GM12891 (cell line): ENCODE data around the gene BRIP1.
"Not testable (repeated sequence)": the region's sequence is repeated elsewhere in the genome, so short reads cannot be mapped to it uniquely, and the experiment has no call there.

Source experiments
- DNase-seq: peaks from one replicate; pipeline ENCODE4 v3.0.0; 2011; ENCODE audit warnings: low spot score; ENCODE audit not compliant: insufficient read length
- FAIRE-seq: peaks from 2 replicates; lab custom pipeline; 2011; peaks lifted over from hg19 to GRCh38; lab: Jason Lieb, UNC
- PAX5 ChIP-seq: IDR thresholded peaks from 2 replicates; pipeline ENCODE4 v1.6.1; 2011; ENCODE audit warnings: low read length, moderate library complexity, mild to moderate bottlenecking; ENCODE audit not compliant: insufficient read depth, severe bottlenecking
- POLR2A ChIP-seq: IDR thresholded peaks from 2 replicates; pipeline ENCODE4 v1.6.1; 2011; ENCODE audit warnings: low read depth, low read length, control low read depth
- POLR2AphosphoS5 ChIP-seq: IDR thresholded peaks from 2 replicates; pipeline ENCODE4 v1.6.1; 2011; ENCODE audit warnings: low read depth, low read length, control low read depth
- POU2F2 ChIP-seq: IDR thresholded peaks from 2 replicates; pipeline ENCODE4 v1.6.1; 2011; ENCODE audit warnings: low read depth, mild to moderate bottlenecking, control low read depth, low read length, moderate library complexity
- SPI1 ChIP-seq: IDR thresholded peaks from 2 replicates; pipeline ENCODE4 v1.6.1; 2011; ENCODE audit warnings: low read depth, low read length, control low read depth
- TAF1 ChIP-seq: IDR thresholded peaks from 2 replicates; pipeline ENCODE4 v1.6.1; 2011; ENCODE audit warnings: low read depth, low read length, control low read depth

BRIP1 gene

DNA sequence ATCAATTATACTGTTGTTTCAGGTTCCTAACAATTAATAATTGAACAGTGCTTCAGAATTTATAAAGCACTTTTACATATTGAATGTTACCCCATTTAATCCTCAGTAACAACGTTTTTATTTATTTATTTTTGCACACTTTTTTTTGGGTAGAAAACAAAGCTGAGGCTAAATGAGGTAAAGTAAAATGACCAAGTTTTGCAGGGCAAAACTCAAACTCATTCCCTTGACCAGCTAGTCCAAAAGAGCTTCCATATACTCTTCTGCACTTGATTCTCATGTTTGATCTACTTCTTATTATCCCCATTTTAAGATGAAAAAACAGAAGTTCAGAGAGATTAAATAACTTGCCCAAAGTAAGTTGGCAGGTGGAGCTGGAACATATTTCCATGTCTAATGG is 191.2 kb downstream of the BRIP1 start:
- TF ChIP-seq POLR2AphosphoS5 (no peak), POLR2A (no peak), POU2F2 (no peak), SPI1 (no peak), PAX5 (no peak), TAF1 (no peak)
- FAIRE-seq (no peak), DNase-seq (no peak)

DNA sequence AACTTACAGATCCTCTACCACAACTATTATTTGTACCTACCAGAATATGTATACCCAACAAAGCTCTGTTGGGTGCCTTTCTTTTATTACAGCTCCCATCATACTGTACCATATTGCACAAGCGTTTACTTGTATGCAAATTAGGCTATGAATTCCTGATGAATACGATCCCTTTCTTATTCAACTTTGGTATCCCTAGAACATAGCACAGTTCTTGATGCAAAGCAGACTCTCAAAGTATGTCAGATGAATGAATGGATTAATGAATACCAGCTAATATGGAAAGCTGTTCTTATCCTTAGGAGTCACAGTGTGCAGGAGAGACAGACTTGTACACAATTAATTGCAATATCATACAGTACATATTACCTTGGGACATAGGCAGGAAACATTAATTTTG is 192.6 kb downstream of the BRIP1 start:
- FAIRE-seq (no peak), DNase-seq (no peak)
- TF ChIP-seq POLR2A (no peak), SPI1 (no peak), POU2F2 (no peak), POLR2AphosphoS5 (no peak), TAF1 (no peak), PAX5 (no peak)

- TF ChIP-seq POLR2A: no peak
- no peak for TF ChIP-seq TAF1
- TF ChIP-seq SPI1: no peak
- TF ChIP-seq POU2F2: no peak
- no peak for TF ChIP-seq PAX5
- no peak for TF ChIP-seq POLR2AphosphoS5
- FAIRE-seq (no peak), DNase-seq (no peak)
Measured at GRCh38 chr17:61669522-61669921, 193.8 kb downstream of the BRIP1 start.

DNA sequence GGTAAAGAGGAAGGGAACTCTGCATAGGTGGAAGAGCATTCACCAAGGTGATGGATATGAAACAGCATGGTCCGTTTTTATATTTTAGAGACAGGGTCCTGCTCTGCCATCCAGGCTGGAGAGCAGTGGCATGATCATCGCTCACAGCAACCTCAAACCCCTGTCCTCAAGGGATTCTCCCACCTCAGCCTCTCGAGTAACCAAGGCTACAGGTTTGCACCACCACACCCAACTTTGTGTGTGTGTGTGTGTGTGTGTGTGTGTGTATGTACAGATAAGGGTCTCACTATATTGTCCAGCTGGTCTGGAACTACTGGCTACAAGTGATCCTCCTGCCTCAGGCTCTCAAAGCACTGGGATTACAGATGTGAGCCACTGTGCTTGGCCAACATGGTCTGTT is 194.8 kb downstream of the BRIP1 start:
- FAIRE-seq (no peak), DNase-seq (no peak)
- TF ChIP-seq TAF1 (no peak), SPI1 (no peak), POU2F2 (no peak)

GRCh38 chr17:61666406-61667088 is 196.8 kb downstream of the BRIP1 start:
- not testable (repeated sequence) for DNase-seq, FAIRE-seq

- FAIRE-seq (no peak), DNase-seq (no peak)
- no peak for TF ChIP-seq PAX5
- no peak for TF ChIP-seq POLR2AphosphoS5
- no peak for TF ChIP-seq SPI1
- TF ChIP-seq TAF1: no peak
- TF ChIP-seq POU2F2: no peak
- no peak for TF ChIP-seq POLR2A
Measured at GRCh38 chr17:61663310-61663709, 200.0 kb downstream of the BRIP1 start.

- no peak for FAIRE-seq
- DNase-seq: no peak
- TF ChIP-seq POLR2A (no peak), SPI1 (no peak), PAX5 (no peak), TAF1 (no peak), POLR2AphosphoS5 (no peak), POU2F2 (no peak)
Measured at GRCh38 chr17:61662741-61663140, 200.6 kb downstream of the BRIP1 start.

DNA sequence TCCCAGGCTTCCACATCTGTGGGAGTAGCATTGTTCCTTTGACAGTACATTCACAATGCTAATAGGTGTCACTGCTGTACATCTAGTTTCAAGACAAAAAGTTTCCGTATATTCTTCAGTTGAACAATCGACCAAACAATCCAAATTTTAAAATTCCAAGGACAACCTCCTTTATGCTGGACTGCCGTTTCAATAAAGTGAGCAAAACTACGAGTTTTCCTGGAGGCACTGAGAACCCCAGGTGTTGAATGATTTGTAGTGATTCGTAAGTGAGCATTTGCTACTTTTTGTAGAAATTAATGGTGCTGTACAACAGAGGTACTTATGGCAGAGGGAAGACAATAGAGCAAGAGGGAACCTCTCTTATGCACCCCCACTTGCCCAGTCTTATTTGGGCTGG is 201.1 kb downstream of the BRIP1 start:
- FAIRE-seq: no peak
- DNase-seq: no peak
- TF ChIP-seq PAX5 (no peak), POLR2A (no peak), POU2F2 (no peak), SPI1 (no peak), TAF1 (no peak), POLR2AphosphoS5 (no peak)

GRCh38 chr17:61660746-61661485 is 202.4 kb downstream of the BRIP1 start:
- no peak for TF ChIP-seq PAX5
- FAIRE-seq (no peak), DNase-seq (no peak)

GRCh38 chr17:61659437-61659836 is 203.9 kb downstream of the BRIP1 start:
- DNase-seq: no peak
- FAIRE-seq: no peak
- TF ChIP-seq TAF1: no peak
- TF ChIP-seq POU2F2: no peak
- no peak for TF ChIP-seq PAX5
- TF ChIP-seq POLR2A: no peak
- no peak for TF ChIP-seq POLR2AphosphoS5
- no peak for TF ChIP-seq SPI1
